ENCODE data around the gene TNC.
"Not testable (repeated sequence)": the region's sequence is repeated elsewhere in the genome, so short reads cannot be mapped to it uniquely, and the experiment has no call there.

Gene TNC

GRCh38 chr9:115133649-115134048 is 15.7 kb upstream of the TNC start:
- DNase-seq, result no peak

GRCh38 chr9:115132648-115133047 is 14.7 kb upstream of the TNC start:
- DNase-seq, result no peak

DNA sequence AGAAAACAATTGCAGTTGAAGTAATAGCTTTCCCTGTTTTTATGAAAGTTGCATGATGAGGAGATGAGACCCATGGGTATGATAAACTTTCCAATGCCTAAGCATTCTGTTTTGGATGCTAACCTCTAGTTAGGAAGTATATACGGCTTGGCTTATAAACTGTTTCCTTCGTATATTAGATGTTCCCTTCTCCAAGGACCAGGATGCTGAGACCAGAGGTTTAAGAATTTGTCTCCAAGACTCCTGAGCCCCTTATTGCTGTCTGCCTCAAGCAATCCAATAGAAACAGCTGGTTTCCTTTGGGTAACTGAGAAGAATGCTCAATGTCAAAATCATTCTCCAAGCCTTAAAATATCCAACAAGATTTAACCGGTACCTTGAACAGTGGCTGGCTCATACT is 12.2 kb upstream of the TNC start:
- no peak for DNase-seq

DNA sequence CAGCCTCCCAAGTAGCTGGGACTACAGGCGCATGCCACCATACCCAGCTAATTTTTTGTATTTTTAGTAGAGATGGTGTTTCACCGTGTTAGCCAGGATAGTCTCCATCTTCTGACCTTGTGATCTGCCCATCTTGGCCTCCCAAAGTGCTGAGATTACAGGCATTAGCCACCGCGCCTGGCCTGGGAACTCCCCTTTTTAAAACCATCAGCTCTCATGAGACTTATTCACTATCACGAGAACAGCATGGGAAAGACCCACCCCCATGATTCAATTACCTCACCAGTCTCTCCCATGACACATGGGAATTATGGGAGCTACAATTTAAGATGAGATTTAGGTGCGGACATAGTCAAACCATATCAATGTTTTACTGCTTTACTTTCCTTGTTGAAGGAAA is 10.8 kb upstream of the TNC start:
- DNase-seq, result not testable (repeated sequence)

- no peak for DNase-seq
Observed at GRCh38 chr9:115127191-115127817, 9.3 kb upstream of the TNC start.

GRCh38 chr9:115126404-115126803 is 8.4 kb upstream of the TNC start:
- DNase-seq, result no peak

DNA sequence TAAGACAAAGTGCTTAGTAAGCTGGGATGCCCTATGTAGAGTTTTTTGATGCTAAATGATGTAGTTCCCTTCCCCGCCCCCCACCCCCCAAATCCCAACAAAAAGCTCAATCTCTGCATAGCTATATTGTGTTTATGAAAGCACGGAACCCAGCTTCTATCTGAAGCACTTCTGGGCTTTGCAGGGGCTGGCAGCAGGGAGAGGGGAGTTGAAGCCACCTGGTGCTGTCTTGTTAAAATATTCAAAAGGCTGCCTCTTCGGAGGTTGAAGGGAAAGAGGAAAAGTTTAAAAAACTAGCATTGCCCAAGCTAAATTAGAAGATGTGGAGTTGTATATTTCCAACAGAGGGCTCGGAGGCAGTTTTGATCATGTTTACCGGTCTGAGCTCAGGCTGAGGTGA is 5.0 kb upstream of the TNC start:
- DNase-seq, result no peak

DNA sequence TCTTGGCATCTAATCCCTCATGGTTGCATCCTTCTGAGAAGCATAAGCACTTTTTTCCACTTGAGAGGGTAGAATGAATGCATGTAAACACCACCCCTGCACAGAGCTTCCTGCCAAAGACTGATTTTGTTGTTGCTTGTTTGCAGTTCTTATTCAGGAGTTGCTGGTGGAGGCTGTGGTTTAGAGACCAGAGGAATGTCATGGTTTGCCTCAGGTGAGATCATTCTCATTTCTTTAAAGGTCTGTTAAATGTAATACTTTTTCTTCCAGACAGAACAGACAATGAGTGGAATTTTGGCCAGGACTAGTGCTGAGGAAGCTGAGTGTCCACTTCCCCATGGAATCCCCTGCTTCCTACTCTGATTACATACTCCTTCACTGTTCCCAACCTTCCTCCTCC is 3.2 kb upstream of the TNC start:
- DNase-seq, result no peak

GRCh38 chr9:115118879-115119218 is 892 bp upstream of the TNC start:
- DNase-seq, result peak; percentile 5

DNA sequence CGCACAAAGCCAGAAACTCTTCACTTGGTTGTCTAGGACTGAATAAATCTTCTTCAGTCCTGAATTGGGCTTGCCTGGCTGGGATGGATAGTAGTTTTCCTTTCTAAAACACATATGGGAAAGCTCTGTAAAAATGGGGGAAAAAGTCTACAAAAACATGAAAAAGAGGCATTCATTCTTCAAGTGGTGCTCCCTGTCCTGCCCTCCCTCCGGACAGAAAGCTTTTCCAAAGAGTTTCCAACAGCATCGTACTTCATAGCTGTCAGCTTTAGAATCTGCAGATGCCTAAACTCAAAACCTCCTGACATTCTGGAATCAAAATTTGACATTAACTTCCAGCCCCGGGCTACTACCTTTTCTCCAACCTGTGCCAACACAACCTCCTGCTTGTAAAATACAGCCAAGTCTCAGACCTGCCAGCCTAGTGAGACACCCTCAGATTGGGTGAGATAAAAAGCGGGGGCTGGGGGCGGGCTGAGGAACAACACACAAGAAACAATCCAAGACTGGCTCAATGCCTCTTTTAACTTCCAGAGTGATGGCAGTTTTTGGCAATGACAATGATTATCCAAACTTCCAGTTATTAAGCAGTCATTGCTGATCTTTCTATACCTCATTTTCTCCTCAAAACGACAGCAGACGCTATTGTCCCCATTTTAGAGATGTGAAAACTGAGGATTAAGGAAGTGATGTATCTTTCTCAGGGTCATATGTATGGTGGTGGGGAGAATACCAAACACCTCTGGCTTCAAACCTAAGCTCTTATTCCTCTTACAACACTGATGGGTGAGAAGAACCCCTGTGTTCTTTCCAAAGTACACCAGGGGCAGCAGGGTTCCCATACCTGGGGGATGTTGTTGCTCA is 1.3 kb downstream of the TNC start:
- no peak for DNase-seq

- no peak for DNase-seq
Observed at GRCh38 chr9:115115924-115116323, 2.0 kb downstream of the TNC start.

DNA sequence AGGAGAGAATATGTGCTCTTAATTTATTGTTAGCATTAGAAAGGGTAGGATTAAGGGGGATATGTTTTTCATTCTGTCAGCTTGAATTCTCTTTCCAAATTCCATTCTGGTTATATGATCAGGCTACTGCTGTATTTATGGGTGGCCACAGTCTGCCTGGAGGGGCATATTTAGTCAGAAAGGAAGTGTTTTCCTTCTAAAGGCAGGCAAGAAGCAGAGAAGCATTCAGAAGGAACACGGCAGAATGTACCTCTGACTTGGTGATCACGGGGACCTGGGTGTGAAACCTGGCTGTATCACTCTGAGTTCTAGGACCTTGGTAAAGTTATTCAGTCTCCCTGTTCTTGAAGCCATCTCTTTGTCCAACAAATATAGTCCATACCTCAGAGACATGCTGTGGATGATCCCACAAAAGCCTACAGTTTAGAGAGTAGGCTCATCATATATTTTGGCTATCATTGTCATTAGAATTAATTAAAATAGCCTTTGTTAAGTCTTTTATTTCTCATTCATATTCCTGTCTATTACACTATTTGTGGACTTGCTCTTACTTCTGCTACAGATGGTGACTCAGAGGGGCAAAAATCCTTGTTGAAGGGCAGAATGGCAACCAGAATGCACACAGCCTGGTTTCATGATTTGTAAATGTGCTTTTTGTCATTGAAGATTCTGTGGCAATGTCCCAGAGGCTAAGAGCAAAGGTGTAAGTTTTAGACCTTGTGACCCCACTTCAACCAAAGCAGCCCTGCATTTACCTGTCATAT is 2.7 kb downstream of the TNC start:
- no peak for DNase-seq

DNA sequence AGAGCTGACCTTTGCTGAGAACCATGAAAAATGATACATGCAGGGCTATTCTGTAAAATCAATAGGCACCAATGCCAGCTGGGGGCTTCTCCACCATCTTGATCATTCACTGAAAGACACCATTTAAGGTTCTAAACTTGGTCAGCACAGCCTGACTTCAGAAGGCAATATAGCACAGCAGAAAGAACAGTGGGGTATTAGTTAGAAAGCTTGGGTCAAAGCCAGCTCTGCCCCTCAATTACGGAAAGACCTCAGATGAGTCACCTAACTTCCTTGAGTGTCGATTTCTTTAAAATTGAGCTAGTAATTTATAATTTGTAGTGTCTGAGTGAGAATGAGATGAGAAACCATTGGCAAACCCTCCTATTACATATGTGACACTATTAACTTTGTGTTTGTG is 3.4 kb downstream of the TNC start:
- DNase-seq, result no peak

DNA sequence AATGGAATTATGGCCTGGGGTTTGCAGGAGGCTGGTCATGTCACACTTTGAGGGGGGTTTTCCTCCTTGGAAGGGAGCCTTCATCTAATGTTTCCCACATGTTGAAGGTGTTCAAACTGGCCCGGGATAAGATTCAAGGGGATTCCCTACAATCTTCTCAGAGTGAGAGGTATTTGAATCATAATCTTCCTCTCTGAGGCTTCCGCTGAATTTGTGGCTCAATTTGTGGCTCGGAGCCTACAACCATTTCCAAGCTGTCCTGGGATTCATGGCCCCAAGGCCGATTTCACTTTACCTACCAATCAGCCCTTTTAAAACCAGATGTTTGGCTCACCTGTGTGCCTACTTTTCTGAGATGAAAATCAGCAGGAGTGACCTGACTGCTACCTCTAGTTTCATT is 3.9 kb downstream of the TNC start:
- no peak for DNase-seq

- DNase-seq, result no peak
Observed at GRCh38 chr9:115111874-115112273, 6.1 kb downstream of the TNC start.

DNA sequence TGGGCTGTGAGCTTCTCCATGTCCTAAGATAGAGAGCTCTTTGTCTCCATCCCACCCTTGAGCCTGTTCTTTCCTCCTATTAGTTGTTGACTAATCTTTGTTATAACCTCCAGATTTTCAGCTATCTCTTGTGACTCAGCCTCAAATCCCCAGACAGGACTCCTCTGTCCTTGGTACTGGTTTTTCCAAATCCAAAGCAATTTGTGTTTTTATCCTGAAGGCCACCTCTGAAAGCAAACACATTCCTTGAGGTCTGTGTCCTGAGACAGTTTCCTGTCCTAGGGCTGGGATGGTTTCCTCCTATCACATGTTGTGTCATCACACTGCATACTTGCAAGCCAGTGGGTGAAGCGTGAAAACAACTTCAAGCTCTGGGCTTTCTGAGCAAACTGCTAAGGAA is 8.5 kb downstream of the TNC start:
- no peak for DNase-seq

DNA sequence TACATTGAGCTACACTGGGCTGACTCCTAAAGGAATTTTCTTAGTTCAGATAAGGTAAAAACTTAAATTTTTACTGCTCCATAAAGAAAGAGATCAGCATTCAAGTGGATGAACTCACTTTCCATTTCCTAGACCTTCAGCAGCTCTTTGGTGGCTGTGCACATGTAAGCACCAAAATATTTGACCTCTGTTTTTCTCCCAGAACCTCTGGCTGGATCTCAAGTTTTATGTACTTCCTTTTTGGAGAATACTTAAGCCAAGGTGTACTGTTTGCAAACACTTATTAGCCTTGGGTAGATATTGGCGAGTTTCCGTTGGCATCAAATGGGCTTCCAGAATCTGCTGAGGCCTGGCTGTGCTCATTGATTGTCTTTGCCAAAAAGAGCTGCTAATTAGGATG is 10.3 kb downstream of the TNC start:
- no peak for DNase-seq

- no peak for DNase-seq
Observed at GRCh38 chr9:115106642-115107041, 11.3 kb downstream of the TNC start.

DNA sequence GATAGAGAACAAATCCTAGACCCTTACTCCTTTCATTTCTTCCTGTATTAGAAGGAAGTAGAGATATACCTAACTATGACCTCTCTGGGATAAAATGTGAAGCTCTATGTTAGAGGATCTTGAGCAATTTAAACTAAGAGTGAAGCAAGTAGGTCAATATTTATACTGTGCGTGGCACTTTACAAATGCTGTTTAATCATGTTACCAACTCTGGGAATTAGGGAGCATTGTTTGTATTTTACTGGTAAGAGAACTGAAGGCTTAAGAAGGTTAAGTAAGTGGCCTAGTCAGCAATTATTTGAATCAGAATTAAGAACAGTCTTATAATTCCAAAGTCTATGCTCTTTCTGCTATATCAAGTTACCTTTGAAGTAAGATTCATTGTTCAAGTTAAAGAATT is 12.0 kb downstream of the TNC start:
- DNase-seq, result no peak

- no peak for DNase-seq
Observed at GRCh38 chr9:115104908-115105307, 13.0 kb downstream of the TNC start.

- DNase-seq, result no peak
Observed at GRCh38 chr9:115103746-115104477, 14.0 kb downstream of the TNC start.

GRCh38 chr9:115099901-115100300 is 18.1 kb downstream of the TNC start:
- DNase-seq, result no peak

DNA sequence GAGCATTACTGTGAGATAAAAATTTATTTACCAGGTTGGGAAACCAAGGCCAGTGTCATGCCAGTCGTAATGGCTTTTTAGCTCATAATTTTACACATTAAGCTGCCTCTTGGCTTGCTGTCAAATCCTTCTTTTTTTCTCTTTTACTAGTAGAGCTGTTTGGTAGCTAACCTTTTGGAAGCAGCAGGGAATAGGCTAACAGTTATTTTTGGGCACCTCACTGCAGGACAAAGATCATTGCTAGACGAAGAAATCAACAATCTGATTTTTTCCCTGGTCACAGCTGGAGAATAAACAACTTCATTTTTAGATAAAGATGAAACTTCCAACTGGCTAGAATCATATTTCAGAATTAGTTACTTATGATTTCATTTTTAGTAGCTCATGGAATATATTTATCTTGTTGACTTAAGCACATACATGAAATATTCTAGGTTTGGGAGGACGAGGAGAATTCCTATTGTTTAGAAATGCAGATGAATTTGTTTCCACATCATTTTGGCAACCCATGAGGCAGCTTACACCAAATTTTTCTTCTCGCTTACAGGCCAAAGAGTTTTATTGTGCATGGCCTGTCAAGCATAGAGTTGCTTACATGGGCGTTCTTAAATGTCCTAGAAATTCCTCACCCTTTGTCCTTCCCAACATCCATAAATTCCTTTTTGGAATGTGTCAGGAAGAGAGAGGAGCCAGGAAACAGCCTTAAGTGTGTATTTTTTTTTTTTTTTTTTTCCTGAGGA is 19.6 kb downstream of the TNC start:
- no peak for DNase-seq

Data from activated CD4-positive, alpha-beta T cell treated with anti-CD3 and anti-CD28 coated beads, Interleukin-10, Interleukin-2, amounts not matched to agents 100 ng/mL and 50 ng/mL, durations not matched to agents 16 hours and 8 hours (primary cell).